Testis (tissue), 3 donors: Measurements from ENCODE around the gene PCBP3. TPM values are rescaled to one million over a fixed set of nuclear protein-coding genes. Genes with fewer than 3 reads are reported as not detected.

Experiments used
- DNase-seq: peaks from one replicate; pipeline ENCODE4 v3.0.0-alpha.2; 2019
- H3K27ac ChIP-seq, 2 donors: fragments of 200-600 bp; sonication (generic); one replicate each; pipeline ENCODE4 v1.5.1; 2019
- H3K27me3 ChIP-seq: fragments of 200-600 bp; sonication (generic); one replicate; pipeline ENCODE4 v1.5.1; 2019
- H3K36me3 ChIP-seq: fragments of 200-600 bp; sonication (generic); one replicate; pipeline ENCODE4 v1.5.1; 2017; ENCODE audit warnings: low read depth; ENCODE audit errors: missing control alignments
- H3K4me1 ChIP-seq: fragments of 200-600 bp; sonication (generic); one replicate; pipeline ENCODE4 v1.5.1; 2019
- H3K4me3 ChIP-seq, 2 donors: fragments of 200-600 bp; sonication (generic); one replicate each; pipeline ENCODE4 v1.5.1; 2017 to 2019
- H3K9me3 ChIP-seq: fragments of 200-600 bp; sonication (generic); one replicate; pipeline ENCODE4 v1.5.1; 2017
- POLR2A ChIP-seq: fragments of 450-650 bp; IDR thresholded peaks from one replicate; pipeline ENCODE4 v1.6.1; 2017; ENCODE audit warnings: antibody characterized with exemption, mild to moderate bottlenecking, moderate library complexity
- WGBS, 2 donors: methylation state at CpG; one replicate each; pipeline ENCODE4 v1.1.5; 2018; 5-methylcytosine and 5-hydroxymethylcytosine counted together
- intact Hi-C: fragments of 100-400 bp; cut with DNase I; formaldehyde crosslinking; loops from one replicate; pipeline ENCODE4 v1.15.1; 2023; ENCODE audit warnings: low total_unique reads
- polyA plus RNA-seq: library from polyadenylated mRNA; stranded (reverse); fragments of 350-450 nt; fragmentation: Illumina TruSeq; extraction: RNeasy Lipid Tissue Mini Kit (QIAGEN cat#74804); gene quantifications from one replicate; pipeline ENCODE4 v1.2.3, GENCODE V29; 2014; ENCODE audit warnings: low read depth, low replicate concordance; ENCODE audit not compliant: insufficient read depth
- total RNA-seq, 2 donors: library from RNA; depleted of rRNA; stranded (reverse); fragments of >200 nt; gene quantifications; one replicate each; pipeline ENCODE4 v1.2.3, GENCODE V29; 2016
- TF ChIP-seq, protein P1 (sequence below), 3 experiments: fragments of 450-650 bp in 2 of 3; fragments of 200-600 bp in 1 of 3; sonication (generic) in 1 of 3; IDR thresholded peaks; one replicate each; pipeline ENCODE4 v1.5.1; 2016 to 2019; ENCODE audit warnings: antibody characterized with exemption in 3 of 3, mild to moderate bottlenecking in 2 of 3, moderate library complexity in 1 of 3

Gene PCBP3
- total and polyA plus RNA-seq, 3 donors from 2014 or later, result 35.7 to 58.3 (median 38.0) TPM

DNA sequence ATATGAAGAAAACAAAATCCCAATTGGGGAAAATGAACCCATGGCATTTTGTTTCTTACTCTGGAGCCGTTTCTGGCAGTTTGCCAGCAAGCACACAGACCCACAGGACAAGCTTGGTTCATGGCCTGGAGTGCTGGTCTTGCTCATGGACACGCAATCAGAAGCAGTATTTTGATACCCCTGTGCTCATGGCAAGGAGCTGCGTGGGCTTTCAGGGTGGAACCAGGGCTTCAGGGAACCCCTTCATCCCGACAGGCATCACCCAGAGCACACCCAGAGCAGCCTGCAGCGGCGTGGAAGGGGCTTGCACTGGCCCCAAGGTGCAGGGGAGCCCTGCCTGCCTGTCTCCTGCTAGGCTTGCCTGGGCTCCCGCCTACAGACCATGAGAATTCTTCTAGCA is 45.4 kb upstream of the PCBP3 start:
- no peaks in the 10 kb centered on the region for H3K36me3 ChIP-seq
- DNase-seq, result no peak
- WGBS, 2 donors, result 73 to 77% methylated on average over 6 to 7 of the region's 7 CpGs
- H3K27ac ChIP-seq, result no peak overlapping the region
- no peaks in the 10 kb centered on the region for H3K9me3 ChIP-seq
- H3K4me3 ChIP-seq, result no peak overlapping the region
- intact Hi-C loops, result no loop called here
- H3K27me3 ChIP-seq, result no peaks in the 10 kb centered on the region
- H3K4me1 ChIP-seq, result no peaks in the 10 kb centered on the region
- TF ChIP-seq, protein P1, sequence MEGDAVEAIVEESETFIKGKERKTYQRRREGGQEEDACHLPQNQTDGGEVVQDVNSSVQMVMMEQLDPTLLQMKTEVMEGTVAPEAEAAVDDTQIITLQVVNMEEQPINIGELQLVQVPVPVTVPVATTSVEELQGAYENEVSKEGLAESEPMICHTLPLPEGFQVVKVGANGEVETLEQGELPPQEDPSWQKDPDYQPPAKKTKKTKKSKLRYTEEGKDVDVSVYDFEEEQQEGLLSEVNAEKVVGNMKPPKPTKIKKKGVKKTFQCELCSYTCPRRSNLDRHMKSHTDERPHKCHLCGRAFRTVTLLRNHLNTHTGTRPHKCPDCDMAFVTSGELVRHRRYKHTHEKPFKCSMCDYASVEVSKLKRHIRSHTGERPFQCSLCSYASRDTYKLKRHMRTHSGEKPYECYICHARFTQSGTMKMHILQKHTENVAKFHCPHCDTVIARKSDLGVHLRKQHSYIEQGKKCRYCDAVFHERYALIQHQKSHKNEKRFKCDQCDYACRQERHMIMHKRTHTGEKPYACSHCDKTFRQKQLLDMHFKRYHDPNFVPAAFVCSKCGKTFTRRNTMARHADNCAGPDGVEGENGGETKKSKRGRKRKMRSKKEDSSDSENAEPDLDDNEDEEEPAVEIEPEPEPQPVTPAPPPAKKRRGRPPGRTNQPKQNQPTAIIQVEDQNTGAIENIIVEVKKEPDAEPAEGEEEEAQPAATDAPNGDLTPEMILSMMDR (IDR thresholded peaks at IDR 0.05), result no peak
- no peak for TF ChIP-seq POLR2A

DNA sequence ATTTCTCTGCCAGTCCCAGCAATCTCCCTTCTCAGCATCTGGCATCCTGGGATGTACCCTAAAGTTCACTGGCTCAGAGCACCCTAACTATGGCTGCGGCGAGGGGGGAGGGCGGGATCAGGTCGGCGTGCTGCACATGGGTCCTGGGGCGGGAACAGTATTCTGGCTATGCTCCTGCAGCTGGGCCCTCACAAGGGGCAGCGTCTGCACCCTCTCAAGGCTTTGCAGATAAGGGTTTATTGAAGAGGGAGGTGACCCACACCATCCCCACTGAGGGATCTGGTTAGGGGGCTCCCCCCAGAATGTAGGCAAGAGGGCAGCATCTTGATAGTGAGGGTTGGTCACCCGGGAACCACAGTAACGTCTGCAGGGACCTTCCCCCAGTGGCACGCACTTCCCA is 44.9 kb upstream of the PCBP3 start:
- 86 to 88% methylated on average over 10 of the region's 10 CpGs for WGBS, 2 donors
- no peak overlapping the region for H3K4me3 ChIP-seq
- intact Hi-C loops, result no loop called here
- no peak overlapping the region for H3K27ac ChIP-seq
- no peaks in the 10 kb centered on the region for H3K9me3 ChIP-seq
- H3K27me3 ChIP-seq, result no peaks in the 10 kb centered on the region
- H3K36me3 ChIP-seq, result no peaks in the 10 kb centered on the region
- TF ChIP-seq, protein P1 (IDR thresholded peaks at IDR 0.05), result no peak
- TF ChIP-seq POLR2A, result no peak
- H3K4me1 ChIP-seq, result no peaks in the 10 kb centered on the region
- DNase-seq, result no peak

DNA sequence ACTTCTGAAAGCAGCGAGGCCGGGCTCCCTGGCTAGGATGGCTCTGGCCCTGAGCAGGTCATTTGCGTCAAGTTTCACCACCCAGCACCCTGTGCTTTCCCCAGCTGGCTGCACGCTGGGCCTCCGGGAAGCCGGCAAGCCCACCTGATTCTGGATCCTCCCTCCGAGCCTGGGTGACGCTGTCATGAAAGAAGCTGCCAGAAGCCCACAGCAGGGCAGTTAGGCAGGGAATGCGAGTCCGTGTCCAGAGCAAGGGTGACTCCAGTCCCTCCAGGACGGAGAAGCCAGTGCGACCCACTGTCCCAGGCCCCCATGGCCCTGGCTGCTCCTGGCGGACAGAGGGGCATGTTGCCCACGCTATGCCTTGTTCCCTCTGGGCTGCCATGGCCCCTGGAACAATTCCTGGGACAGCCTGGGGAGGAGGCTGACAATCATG is 44.4 kb upstream of the PCBP3 start:
- Histone ChIP-seq H3K4me1 (no peaks in the 10 kb centered on the region), H3K27me3 (no peaks in the 10 kb centered on the region), H3K27ac (no peak overlapping the region), H3K4me3 (no peak overlapping the region), H3K36me3 (no peaks in the 10 kb centered on the region), H3K9me3 (no peaks in the 10 kb centered on the region)
- TF ChIP-seq, protein P1 (IDR thresholded peaks at IDR 0.05), result no peak
- TF ChIP-seq POLR2A, result no peak
- no peak for DNase-seq
- intact Hi-C loops, result no loop called here
- WGBS, 2 donors, result 94% methylated on average over 2 to 14 of the region's 14 CpGs

DNA sequence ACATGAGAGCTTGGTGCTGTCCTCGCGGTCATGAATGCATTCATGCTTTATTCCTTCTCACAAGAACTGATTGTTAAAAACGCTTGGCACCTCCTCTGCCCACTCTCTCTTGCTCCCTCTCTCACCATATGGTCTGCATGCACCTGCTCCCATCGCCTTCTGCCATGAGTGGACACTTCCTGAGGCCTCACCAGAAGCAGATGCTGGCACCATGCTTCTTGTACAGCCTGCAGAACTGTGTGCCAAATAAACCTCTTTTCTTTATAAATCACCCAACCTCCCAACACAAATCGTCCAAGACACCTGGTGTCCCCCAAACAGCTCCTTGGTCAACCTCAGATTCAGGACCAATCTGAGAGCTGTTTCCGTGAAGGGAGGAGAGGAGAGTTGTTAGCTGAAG is 43.3 kb upstream of the PCBP3 start:
- TF ChIP-seq POLR2A, result no peak
- TF ChIP-seq, protein P1 (IDR thresholded peaks at IDR 0.05), result no peak
- no peaks in the 10 kb centered on the region for H3K9me3 ChIP-seq
- H3K4me1 ChIP-seq, result no peaks in the 10 kb centered on the region
- H3K4me3 ChIP-seq, result no peak overlapping the region
- H3K27ac ChIP-seq, result no peak overlapping the region
- 83 to 85% methylated on average over 6 of the region's 6 CpGs for WGBS, 2 donors
- no peaks in the 10 kb centered on the region for H3K27me3 ChIP-seq
- intact Hi-C loops, result no loop called here
- DNase-seq, result no peak
- no peaks in the 10 kb centered on the region for H3K36me3 ChIP-seq

DNA sequence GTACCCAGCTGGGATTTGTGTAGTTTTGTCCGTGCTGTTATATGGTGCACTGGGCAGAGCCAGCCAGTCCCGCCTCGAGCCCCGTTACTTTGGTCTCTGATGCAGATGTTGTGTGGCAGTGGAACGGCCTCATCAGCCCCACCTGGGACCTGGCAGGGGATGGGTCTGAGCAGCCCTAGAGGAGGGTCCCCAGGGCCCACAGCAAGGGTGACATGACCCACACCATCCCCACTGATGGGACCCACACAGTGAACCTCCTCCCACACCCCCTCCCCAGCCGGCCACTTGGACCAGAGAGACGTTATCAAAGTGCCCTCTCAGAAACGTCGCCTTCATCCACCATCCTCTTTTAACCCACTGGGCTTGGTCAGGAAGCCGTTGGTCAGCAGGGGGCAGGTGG is 42.0 kb upstream of the PCBP3 start:
- H3K27me3 ChIP-seq, result no peaks in the 10 kb centered on the region
- WGBS, 2 donors, result 80 to 100% methylated on average over 1 to 10 of the region's 10 CpGs
- intact Hi-C loops, result no loop called here
- no peaks in the 10 kb centered on the region for H3K4me1 ChIP-seq
- no peaks in the 10 kb centered on the region for H3K36me3 ChIP-seq
- DNase-seq, result no peak
- H3K4me3 ChIP-seq, result no peak overlapping the region
- no peak overlapping the region for H3K27ac ChIP-seq
- H3K9me3 ChIP-seq, result no peaks in the 10 kb centered on the region
- TF ChIP-seq, protein P1 (IDR thresholded peaks at IDR 0.05), result no peak
- TF ChIP-seq POLR2A, result no peak
